Gastrocnemius medialis (tissue), 4 donors: ENCODE measurements around the gene CREBRF.

Experiments
- POLR2A ChIP-seq, 2 donors: fragments of 450-650 bp; IDR thresholded peaks; one replicate each; pipeline ENCODE4 v1.6.1; 2017; ENCODE audit warnings: antibody characterized with exemption in 2 of 2, mild to moderate bottlenecking in 2 of 2, moderate library complexity in 2 of 2
- TF ChIP-seq, protein P1 (sequence below), 5 experiments: fragments of 450-650 bp in 3 of 5; fragments of 200-600 bp in 2 of 5; sonication (generic) in 2 of 5; IDR thresholded peaks in 4 of 5; conservative IDR thresholded peaks in 1 of 5; 1 replicate in 4 of 5; 2 replicates in 1 of 5; pipeline ENCODE4 v1.5.1; 2016 to 2019; ENCODE audit warnings: antibody characterized with exemption in 5 of 5, mild to moderate bottlenecking in 3 of 5, moderate library complexity in 3 of 5

GRCh38 chr5:173114536-173114935 lies 58.4 kb downstream of the CREBRF start:
- TF ChIP-seq POLR2A (IDR thresholded peaks at IDR 0.05): no peak
- TF ChIP-seq, protein P1, sequence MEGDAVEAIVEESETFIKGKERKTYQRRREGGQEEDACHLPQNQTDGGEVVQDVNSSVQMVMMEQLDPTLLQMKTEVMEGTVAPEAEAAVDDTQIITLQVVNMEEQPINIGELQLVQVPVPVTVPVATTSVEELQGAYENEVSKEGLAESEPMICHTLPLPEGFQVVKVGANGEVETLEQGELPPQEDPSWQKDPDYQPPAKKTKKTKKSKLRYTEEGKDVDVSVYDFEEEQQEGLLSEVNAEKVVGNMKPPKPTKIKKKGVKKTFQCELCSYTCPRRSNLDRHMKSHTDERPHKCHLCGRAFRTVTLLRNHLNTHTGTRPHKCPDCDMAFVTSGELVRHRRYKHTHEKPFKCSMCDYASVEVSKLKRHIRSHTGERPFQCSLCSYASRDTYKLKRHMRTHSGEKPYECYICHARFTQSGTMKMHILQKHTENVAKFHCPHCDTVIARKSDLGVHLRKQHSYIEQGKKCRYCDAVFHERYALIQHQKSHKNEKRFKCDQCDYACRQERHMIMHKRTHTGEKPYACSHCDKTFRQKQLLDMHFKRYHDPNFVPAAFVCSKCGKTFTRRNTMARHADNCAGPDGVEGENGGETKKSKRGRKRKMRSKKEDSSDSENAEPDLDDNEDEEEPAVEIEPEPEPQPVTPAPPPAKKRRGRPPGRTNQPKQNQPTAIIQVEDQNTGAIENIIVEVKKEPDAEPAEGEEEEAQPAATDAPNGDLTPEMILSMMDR (IDR thresholded peaks at IDR 0.05 in 4 of 5, conservative IDR thresholded peaks at IDR 0.05 in 1 of 5): no peak
